ENCODE results near the gene SLC12A1. TPM values are rescaled to one million over a fixed set of nuclear protein-coding genes. Genes with fewer than 3 reads are reported as not detected.

SLC12A1 gene
- total RNA-seq, 1 donor from 2014 or later, result not detected

GRCh38 chr15:48222627-48223026 lies 16.5 kb downstream of the SLC12A1 start:
- no peak for DNase-seq (ENCODE audit: low read depth)
- no peak for FAIRE-seq
- H3K27me3 ChIP-seq (ENCODE audit: control insufficient read depth, insufficient read depth, low read length), result peaks cover 2% of the 10 kb centered on the region
- no peak overlapping the region for H3K4me3 ChIP-seq (ENCODE audit: low read depth, low read length)
- no peaks in the 10 kb centered on the region for H3K36me3 ChIP-seq (ENCODE audit: control insufficient read depth, insufficient read depth, low read length)
- TF ChIP-seq, protein P1, sequence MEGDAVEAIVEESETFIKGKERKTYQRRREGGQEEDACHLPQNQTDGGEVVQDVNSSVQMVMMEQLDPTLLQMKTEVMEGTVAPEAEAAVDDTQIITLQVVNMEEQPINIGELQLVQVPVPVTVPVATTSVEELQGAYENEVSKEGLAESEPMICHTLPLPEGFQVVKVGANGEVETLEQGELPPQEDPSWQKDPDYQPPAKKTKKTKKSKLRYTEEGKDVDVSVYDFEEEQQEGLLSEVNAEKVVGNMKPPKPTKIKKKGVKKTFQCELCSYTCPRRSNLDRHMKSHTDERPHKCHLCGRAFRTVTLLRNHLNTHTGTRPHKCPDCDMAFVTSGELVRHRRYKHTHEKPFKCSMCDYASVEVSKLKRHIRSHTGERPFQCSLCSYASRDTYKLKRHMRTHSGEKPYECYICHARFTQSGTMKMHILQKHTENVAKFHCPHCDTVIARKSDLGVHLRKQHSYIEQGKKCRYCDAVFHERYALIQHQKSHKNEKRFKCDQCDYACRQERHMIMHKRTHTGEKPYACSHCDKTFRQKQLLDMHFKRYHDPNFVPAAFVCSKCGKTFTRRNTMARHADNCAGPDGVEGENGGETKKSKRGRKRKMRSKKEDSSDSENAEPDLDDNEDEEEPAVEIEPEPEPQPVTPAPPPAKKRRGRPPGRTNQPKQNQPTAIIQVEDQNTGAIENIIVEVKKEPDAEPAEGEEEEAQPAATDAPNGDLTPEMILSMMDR (IDR thresholded peaks at IDR 0.05; ENCODE audit: insufficient read depth, low read length, severe bottlenecking), result no peak

DNA sequence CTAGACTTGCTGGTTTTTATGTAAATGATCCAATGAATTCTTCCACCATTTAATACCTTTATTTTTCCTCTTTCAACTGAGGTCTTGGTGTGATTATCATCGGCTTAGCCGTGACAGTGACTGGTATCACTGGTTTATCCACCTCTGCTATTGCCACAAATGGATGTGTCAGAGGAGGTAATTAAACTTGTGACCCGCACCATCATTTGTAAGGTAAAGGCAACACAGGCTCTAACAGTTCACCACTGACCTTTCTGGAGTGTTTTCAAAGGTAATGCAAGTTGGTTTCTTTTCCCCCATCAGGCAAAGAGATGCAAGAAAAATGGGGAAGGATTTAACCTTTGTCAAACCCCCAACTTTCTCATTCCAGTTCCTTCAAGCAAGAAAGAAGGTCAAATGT lies 19.7 kb downstream of the SLC12A1 start:
- TF ChIP-seq, protein P1 (IDR thresholded peaks at IDR 0.05; ENCODE audit: insufficient read depth, low read length, severe bottlenecking), result no peak
- Histone ChIP-seq H3K36me3 (ENCODE audit: control insufficient read depth, insufficient read depth, low read length) (no peaks in the 10 kb centered on the region), H3K27me3 (ENCODE audit: control insufficient read depth, insufficient read depth, low read length) (peaks cover 2% of the 10 kb centered on the region), H3K4me3 (ENCODE audit: low read depth, low read length) (no peak overlapping the region)
- FAIRE-seq (no peak), DNase-seq (ENCODE audit: low read depth) (no peak)

DNA sequence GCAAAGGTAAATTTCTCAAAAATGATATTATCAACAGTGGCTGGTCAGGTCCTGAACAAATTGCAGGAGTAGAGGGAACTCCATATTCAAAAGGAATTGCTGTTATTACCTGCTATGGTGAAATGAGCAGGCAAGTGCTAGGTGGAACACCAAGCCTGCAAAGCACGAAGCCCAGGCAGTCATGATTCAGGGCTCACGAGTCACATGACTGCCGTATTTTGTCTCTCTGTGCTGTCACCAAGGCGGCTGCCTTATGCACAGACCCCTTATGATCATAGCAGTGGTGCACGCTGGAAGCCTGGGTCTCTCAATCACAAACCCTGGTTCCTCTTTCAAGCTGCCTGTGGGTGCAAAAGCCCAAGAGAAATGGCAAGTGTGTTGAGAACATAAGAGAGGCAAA lies 24.4 kb downstream of the SLC12A1 start:
- FAIRE-seq, result no peak
- TF ChIP-seq, protein P1 (IDR thresholded peaks at IDR 0.05; ENCODE audit: insufficient read depth, low read length, severe bottlenecking), result no peak

DNA sequence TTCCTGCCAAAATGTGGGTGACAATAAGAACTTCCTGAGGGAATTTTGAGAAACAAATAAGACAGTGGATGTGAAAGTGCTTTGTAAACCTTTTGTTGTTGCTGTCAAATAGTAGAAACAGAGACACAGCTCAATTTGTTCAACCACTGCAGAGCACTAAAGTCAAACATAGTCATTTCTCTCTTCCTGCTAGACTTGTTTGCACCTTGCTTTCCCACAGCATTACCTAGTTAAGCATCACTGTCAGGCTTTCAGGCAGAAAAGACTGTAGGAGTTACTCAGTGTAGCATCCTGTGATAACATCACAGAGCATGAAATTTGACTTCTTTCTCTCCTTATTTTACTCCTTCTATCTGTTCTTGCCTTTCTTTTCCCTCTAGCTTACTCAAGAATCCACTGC lies 27.1 kb downstream of the SLC12A1 start:
- TF ChIP-seq, protein P1 (IDR thresholded peaks at IDR 0.05; ENCODE audit: insufficient read depth, low read length, severe bottlenecking), result no peak

More for the DNA sequence above, 24.4 kb downstream of the SLC12A1 start:
- Histone ChIP-seq H3K4me3 (ENCODE audit: low read depth, low read length) (no peak overlapping the region), H3K27me3 (ENCODE audit: control insufficient read depth, insufficient read depth, low read length) (peaks cover 2% of the 10 kb centered on the region), H3K36me3 (ENCODE audit: control insufficient read depth, insufficient read depth, low read length) (no peaks in the 10 kb centered on the region)
- DNase-seq (ENCODE audit: low read depth), result no peak

GRCh38 chr15:48239334-48239733 lies 33.2 kb downstream of the SLC12A1 start:
- DNase-seq (ENCODE audit: low read depth) (no peak), FAIRE-seq (no peak)
- Histone ChIP-seq H3K4me3 (ENCODE audit: low read depth, low read length) (no peak overlapping the region), H3K27me3 (ENCODE audit: control insufficient read depth, insufficient read depth, low read length) (no peaks in the 10 kb centered on the region), H3K36me3 (ENCODE audit: control insufficient read depth, insufficient read depth, low read length) (no peaks in the 10 kb centered on the region)
- TF ChIP-seq, protein P1 (IDR thresholded peaks at IDR 0.05; ENCODE audit: insufficient read depth, low read length, severe bottlenecking), result no peak

More for the DNA sequence above, 27.1 kb downstream of the SLC12A1 start:
- FAIRE-seq, result no peak
- Histone ChIP-seq H3K36me3 (ENCODE audit: control insufficient read depth, insufficient read depth, low read length) (no peaks in the 10 kb centered on the region), H3K4me3 (ENCODE audit: low read depth, low read length) (no peak overlapping the region), H3K27me3 (ENCODE audit: control insufficient read depth, insufficient read depth, low read length) (no peaks in the 10 kb centered on the region)
- no peak for DNase-seq (ENCODE audit: low read depth)

DNA sequence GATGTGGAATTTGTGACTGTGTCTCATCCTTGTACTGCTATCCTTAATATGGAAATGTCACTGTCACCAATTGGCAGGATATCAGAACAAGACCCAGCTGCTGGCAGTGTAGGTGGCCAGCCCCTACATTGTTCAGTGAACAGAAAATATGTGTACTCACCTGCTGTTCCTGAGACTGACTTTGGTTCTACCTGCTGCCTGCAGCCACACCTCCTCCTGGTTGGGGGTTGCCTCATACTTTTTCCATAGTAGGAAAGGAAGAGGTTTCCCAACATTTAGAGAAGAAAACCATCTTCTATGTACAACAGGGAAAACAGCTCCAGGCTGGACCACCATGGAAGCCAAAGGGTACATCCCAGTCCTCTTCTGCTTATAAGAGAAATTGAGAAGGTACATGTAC lies 35.9 kb downstream of the SLC12A1 start:
- TF ChIP-seq, protein P1 (IDR thresholded peaks at IDR 0.05; ENCODE audit: insufficient read depth, low read length, severe bottlenecking), result no peak

More for the DNA sequence above, 35.9 kb downstream of the SLC12A1 start:
- Histone ChIP-seq H3K4me3 (ENCODE audit: low read depth, low read length) (no peak overlapping the region), H3K27me3 (ENCODE audit: control insufficient read depth, insufficient read depth, low read length) (no peaks in the 10 kb centered on the region), H3K36me3 (ENCODE audit: control insufficient read depth, insufficient read depth, low read length) (no peaks in the 10 kb centered on the region)
- DNase-seq (ENCODE audit: low read depth) (no peak), FAIRE-seq (no peak)

Measured in bronchial epithelial cell (primary cell).